Subcutaneous abdominal adipose tissue (tissue), 5 donors: Measurements from ENCODE around the gene GJA5.

ENCODE experiments used
- H3K27ac ChIP-seq: one replicate; pipeline ENCODE4 v1.7.0; 2013; ENCODE audit warnings: low read depth, mild to moderate bottlenecking, inconsistent platforms, low read length, moderate library complexity
- H3K27me3 ChIP-seq, 5 donors: one replicate each; pipeline ENCODE4 v1.7.0; 2013; ENCODE audit warnings: low read length in 5 of 5, inconsistent platforms in 1 of 5; ENCODE audit not compliant: control insufficient read depth in 5 of 5, insufficient read depth in 4 of 5
- H3K36me3 ChIP-seq, 5 donors: one replicate each; pipeline ENCODE4 v1.7.0; 2013; ENCODE audit warnings: low read length in 5 of 5; ENCODE audit not compliant: control insufficient read depth in 5 of 5, insufficient read depth in 5 of 5
- H3K4me1 ChIP-seq, 5 donors: one replicate each; pipeline ENCODE4 v1.7.0; 2013; ENCODE audit warnings: low read length in 5 of 5, mild to moderate bottlenecking in 3 of 5, moderate library complexity in 1 of 5; ENCODE audit not compliant: control insufficient read depth in 5 of 5, insufficient read depth in 5 of 5
- H3K4me3 ChIP-seq, 5 donors: one replicate each; pipeline ENCODE4 v1.7.0; 2013; ENCODE audit warnings: low read length in 5 of 5, low read depth in 1 of 5
- H3K9ac ChIP-seq, 5 donors: one replicate each; pipeline ENCODE4 v1.7.0; 2013; ENCODE audit warnings: low read length in 5 of 5, mild to moderate bottlenecking in 4 of 5, moderate library complexity in 3 of 5
- H3K9me3 ChIP-seq, 5 donors: one replicate each; pipeline ENCODE4 v1.7.0; 2013; ENCODE audit warnings: low read length in 5 of 5; ENCODE audit not compliant: control insufficient read depth in 5 of 5
- donor health status: healthy.
- donor health status: healthy.
- donor health status: healthy.
- donor health status: healthy.
- donor health status: healthy.

The GJA5 gene

DNA sequence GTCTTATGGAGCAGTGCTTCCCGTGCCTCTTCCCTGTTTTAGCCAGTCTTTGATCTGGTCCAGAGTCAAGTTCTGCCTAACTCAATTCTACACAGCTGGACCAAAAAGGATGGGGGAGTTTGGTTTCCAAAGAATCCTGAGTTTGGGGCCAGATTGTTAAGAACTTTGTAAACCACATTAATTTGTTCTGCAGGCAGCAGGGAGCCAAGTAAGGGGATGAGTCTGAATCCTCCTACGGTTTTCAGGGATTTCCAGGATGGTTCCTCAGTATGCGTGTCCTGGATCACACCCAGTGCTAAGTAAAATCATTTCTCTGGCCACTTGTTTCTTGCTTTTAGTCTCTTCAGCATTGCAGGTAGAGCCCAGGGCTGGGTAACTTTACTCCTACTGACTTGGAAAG, 26.1 kb upstream of the GJA5 start:
- H3K27me3 ChIP-seq: peaks cover 0 to 2% (median 0%) of the 10 kb centered on the region in 5 donors
- no peak overlapping the region for H3K27ac ChIP-seq
- no peak overlapping the region for H3K9ac ChIP-seq
- H3K36me3 ChIP-seq: no peaks in the 10 kb centered on the region
- peaks cover 0 to 2% (median 0%) of the 10 kb centered on the region in 5 donors for H3K4me1 ChIP-seq
- H3K9me3 ChIP-seq: no peaks in the 10 kb centered on the region
- H3K4me3 ChIP-seq: no peak overlapping the region

DNA sequence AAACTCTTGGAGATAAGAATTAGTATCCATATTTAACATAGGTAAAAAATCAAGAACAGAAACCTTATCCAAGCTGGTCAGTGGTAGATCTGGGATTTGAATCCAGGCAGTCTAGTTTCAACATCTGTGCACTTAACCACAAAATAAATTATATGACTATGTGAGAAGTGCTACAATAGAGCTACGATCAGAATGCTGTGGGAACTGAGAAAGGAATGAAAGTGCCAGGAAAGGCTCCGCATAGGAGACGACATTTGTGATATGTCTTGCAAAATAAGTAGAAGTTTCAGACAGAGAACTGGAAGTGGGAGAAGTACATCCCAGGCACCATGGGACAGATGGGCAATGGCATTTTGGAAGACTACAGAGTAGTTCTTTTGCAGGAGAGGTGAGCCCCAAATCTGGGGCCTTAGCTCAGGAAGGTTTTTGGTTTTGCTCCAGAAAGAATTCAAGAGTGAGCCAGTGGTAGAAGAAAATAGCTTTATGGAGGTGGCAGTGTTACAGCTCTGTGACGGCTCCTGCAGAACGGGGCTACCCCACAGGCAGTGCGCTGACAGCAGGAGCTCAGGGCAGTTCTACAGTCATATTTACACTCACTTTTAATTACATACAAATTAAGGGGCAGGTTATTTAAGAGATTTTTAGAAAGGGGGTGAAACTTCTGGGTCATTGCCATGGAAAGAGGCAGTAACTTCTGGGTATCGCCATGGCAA, 25.5 kb upstream of the GJA5 start:
- H3K27ac ChIP-seq: no peak overlapping the region
- no peak overlapping the region for H3K4me3 ChIP-seq
- H3K9me3 ChIP-seq: no peaks in the 10 kb centered on the region
- H3K4me1 ChIP-seq: peaks cover 0 to 7% (median 0%) of the 10 kb centered on the region in 5 donors
- peaks cover 0 to 2% (median 0%) of the 10 kb centered on the region in 5 donors for H3K27me3 ChIP-seq
- no peaks in the 10 kb centered on the region for H3K36me3 ChIP-seq
- H3K9ac ChIP-seq: no peak overlapping the region

DNA sequence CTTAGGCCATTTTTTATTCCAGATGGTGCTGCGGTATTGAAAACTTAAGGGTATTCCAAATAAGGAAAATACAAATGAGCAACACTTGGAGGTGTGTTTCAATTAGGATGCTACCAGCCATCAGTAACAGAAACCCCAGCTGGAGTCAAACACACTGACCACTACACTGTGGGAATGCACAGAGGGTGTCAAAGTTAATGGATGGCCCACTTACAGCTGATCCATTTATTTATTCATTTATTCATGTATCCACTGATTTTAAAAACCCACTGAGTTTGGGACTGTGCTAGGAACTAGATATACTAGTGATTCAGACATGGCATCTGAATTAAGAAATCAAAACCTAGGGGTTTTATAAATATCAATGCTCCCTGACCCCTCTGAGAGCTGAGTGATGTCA, 24.5 kb upstream of the GJA5 start:
- Histone ChIP-seq H3K4me3 (no peak overlapping the region), H3K9me3 (no peaks in the 10 kb centered on the region), H3K4me1 (peaks cover 0 to 13% (median 0%) of the 10 kb centered on the region in 5 donors), H3K36me3 (no peaks in the 10 kb centered on the region), H3K9ac (no peak overlapping the region), H3K27me3 (peaks cover 0 to 2% (median 0%) of the 10 kb centered on the region in 5 donors), H3K27ac (no peak overlapping the region)

DNA sequence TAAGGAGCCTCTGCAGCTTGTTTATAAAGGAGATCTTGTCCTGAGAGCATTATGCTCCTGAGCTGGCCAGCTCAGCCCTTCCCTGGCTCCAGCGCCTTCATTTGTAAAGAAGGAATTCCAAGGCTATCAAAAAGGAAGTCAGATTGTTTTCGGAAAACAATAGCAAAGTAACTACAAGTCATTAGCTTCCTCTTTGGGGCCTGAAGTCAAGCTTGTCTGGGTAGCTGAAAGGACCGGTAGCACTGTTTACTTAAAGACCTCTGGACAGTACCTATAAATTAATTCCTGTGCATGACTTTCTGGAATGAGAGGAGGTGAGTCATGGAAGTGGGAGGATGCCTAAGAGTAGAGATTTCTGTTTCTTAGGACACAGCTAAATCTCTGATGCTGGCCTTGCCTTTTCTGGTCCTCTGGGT, 20.7 kb upstream of the GJA5 start:
- Histone ChIP-seq H3K4me3 (no peak overlapping the region), H3K9me3 (no peaks in the 10 kb centered on the region), H3K27me3 (peaks cover 0 to 2% (median 0%) of the 10 kb centered on the region in 5 donors), H3K27ac (no peak overlapping the region), H3K4me1 (peaks cover 0 to 13% (median 0%) of the 10 kb centered on the region in 5 donors), H3K9ac (no peak overlapping the region), H3K36me3 (no peaks in the 10 kb centered on the region)

DNA sequence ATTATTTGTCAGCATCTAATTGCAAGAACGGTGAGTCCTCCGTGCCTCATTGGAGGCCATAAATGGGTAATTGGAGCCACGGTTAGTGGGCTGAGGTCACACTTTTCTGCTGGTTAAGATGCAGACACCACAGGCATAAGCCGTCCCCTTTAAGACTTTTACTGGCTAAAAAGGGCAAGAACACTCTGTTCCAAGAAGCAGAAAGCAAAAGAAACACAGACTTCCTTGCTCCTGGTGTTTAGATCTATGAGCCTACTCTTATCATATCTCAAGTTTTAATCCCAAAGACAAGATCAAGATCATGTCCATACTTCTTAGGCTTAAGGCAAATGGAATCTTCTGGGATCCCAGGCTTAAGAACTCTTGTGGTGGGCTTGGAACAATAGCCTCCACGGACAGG, 17.3 kb upstream of the GJA5 start:
- H3K27me3 ChIP-seq: peaks cover 0 to 2% (median 0%) of the 10 kb centered on the region in 5 donors
- no peaks in the 10 kb centered on the region for H3K36me3 ChIP-seq
- H3K27ac ChIP-seq: no peak overlapping the region
- H3K9me3 ChIP-seq: no peaks in the 10 kb centered on the region
- no peak overlapping the region for H3K9ac ChIP-seq
- H3K4me3 ChIP-seq: no peak overlapping the region
- peaks cover 0 to 23% (median 0%) of the 10 kb centered on the region in 5 donors for H3K4me1 ChIP-seq

DNA sequence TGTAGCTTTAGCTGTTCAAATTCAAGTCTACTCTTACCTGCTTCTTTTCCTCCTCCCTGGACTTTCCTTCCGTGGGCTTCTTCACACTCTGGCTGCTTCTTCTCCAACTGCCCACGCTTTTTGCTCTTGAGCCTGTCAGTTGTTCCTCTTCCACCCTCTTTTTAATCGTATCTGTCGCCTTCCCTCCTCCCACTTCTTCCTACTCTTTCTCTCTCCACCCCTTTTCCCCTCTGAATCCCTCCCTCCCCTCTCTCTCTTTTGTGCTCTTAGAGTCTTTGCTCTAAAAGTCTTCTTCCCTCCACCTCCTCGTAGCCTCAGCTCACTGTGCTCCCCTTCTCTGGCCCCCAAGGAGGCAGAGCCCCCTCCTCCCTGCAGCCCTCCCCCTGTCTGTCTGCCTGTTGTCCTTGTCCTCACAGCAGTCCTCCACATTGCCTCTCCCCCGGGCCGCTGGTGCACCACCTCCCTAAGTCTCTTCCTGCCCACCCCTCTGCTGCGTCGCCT, 12.9 kb upstream of the GJA5 start:
- peaks cover 9 to 50% (median 41%) of the 10 kb centered on the region in 5 donors for H3K4me1 ChIP-seq
- no peaks in the 10 kb centered on the region for H3K27me3 ChIP-seq
- peak overlapping the region in 3 of 5 donors; percentile 39 to 53 (median 46) for H3K4me3 ChIP-seq

DNA sequence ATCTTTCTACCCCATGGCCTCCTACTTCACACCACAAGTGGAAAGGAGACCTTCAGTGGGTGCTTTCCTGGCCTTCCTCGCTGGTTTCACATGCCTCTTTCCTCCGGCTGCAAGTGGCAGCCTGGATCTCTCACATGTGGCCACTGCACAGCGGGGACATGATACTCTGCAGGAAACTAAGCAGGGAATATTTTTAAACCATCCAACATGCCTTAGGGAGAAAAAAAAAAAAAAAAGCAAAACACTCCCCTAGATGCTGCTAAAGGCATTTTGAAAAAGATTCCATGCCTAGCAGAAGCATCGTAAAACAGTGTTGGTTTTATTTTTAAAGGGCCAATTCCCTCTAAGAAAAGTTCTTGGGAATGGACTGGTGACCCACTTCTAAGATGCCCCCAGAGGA, 12.2 kb upstream of the GJA5 start:
- H3K9me3 ChIP-seq: no peaks in the 10 kb centered on the region
- H3K27me3 ChIP-seq: no peaks in the 10 kb centered on the region
- no peaks in the 10 kb centered on the region for H3K36me3 ChIP-seq
- H3K27ac ChIP-seq: no peak overlapping the region
- peak overlapping the region in 4 of 5 donors; percentile 39 to 53 (median 43) for H3K4me3 ChIP-seq
- peaks cover 9 to 55% (median 47%) of the 10 kb centered on the region in 5 donors for H3K4me1 ChIP-seq
- H3K9ac ChIP-seq: no peak overlapping the region

More for the DNA sequence above, 12.9 kb upstream of the GJA5 start:
- no peaks in the 10 kb centered on the region for H3K9me3 ChIP-seq
- no peaks in the 10 kb centered on the region for H3K36me3 ChIP-seq
- H3K9ac ChIP-seq: no peak overlapping the region
- no peak overlapping the region for H3K27ac ChIP-seq

DNA sequence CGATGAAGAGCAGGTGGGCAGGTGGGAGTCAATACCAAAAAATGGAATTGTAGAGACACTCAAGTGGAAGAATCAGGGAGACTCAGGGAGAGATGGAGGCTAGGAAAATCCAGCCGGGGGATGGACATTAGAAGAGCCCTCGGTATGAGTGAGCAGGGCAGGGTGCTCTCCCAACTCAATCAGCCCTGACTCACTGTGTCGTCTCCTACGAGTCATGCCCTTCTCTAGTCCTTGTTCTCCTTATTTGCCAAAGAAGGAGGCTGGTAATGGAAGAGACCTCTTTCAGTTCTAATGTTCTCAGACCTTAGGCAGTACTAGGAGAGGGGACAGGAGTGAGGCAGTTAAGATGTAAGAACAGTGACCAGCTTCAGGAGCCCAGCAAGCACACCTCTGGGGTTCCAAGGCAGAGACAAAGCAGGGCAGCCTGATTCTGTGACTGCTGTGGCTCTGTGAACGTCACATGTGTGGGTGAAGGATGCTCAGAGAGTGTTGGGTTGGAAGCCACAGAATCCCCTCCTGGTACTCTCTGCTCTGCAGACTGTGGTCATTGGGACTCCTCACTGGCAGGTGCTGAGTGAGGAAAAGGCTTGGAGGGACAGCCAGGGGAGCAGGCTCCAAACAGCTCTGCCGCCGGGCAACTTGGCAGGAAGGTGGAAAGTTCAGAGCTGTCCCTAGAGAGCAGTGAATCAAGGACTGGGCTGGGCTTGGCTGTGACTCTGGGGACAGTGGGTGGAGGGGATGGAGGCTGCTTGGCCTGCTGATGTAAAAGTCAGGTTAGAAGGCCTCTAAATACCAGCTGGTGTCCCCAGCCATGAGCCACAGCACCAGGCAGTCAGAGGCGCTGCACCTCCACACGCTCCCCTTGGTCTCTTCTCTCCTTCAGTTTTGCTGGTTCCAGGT, 11.1 kb upstream of the GJA5 start:
- no peaks in the 10 kb centered on the region for H3K27me3 ChIP-seq
- H3K27ac ChIP-seq: no peak overlapping the region
- no peak overlapping the region for H3K9ac ChIP-seq
- H3K9me3 ChIP-seq: no peaks in the 10 kb centered on the region
- peak overlapping the region in 4 of 5 donors; percentile 39 to 53 (median 46) for H3K4me3 ChIP-seq
- H3K4me1 ChIP-seq: peaks cover 9 to 57% (median 52%) of the 10 kb centered on the region in 5 donors
- no peaks in the 10 kb centered on the region for H3K36me3 ChIP-seq

DNA sequence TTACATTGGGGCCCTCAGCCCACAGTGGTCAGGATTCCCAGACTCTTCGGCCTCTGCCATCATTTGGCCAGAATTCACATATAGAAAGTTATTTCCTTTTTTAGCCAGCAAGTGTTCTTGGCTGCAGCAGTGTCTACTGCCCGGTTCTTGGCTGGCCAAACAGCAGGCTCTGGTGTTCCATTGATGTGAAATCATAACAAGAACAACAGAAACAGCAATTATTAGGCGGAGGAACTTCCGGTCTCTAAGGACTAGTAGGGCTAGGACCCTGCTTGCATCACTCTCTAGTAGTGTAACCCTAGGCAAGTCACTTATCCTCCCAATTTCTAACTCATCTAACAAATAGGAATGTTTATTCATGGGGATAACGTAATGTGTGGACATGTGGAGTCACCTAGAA, 8.7 kb upstream of the GJA5 start:
- Histone ChIP-seq H3K4me3 (no peak overlapping the region), H3K4me1 (peaks cover 9 to 62% (median 55%) of the 10 kb centered on the region in 5 donors)

DNA sequence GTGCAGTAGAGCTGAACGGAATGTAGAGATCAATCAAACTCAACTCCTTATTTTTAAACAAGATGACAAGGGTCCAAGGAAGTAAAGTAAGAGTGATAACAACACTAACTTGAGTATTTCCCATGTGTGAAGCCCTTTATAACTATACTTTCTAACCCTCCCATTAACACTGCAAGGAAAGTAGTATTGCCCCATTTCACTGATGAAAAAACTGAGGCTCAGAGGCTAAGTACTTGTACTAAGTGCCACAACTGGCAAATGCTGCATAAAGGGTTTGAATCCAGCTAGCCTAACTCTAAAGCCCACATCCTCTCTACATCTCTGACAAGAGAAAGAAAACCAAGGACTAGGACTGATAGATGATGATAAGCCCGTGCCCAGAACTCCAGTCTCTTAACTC, 8.2 kb upstream of the GJA5 start:
- Histone ChIP-seq H3K27ac (no peak overlapping the region), H3K9me3 (no peaks in the 10 kb centered on the region), H3K27me3 (no peaks in the 10 kb centered on the region), H3K4me1 (peaks cover 9 to 62% (median 52%) of the 10 kb centered on the region in 5 donors), H3K9ac (peak overlapping the region in 1 of 5 donors; percentile 29), H3K4me3 (peak overlapping the region in 1 of 5 donors; percentile 2), H3K36me3 (no peaks in the 10 kb centered on the region)

More for the DNA sequence above, 8.7 kb upstream of the GJA5 start:
- Histone ChIP-seq H3K9ac (no peak overlapping the region), H3K9me3 (no peaks in the 10 kb centered on the region), H3K36me3 (no peaks in the 10 kb centered on the region), H3K27me3 (no peaks in the 10 kb centered on the region), H3K27ac (peak overlapping the region; percentile 4)
